ENCODE results near the gene CLIC3. TPM values are rescaled to one million over a fixed set of nuclear protein-coding genes. Genes with fewer than 3 reads are reported as not detected.

CLIC3 gene
- total RNA-seq, 4 donors from 2014 or later: 3.3 TPM; not detected in 3

DNA sequence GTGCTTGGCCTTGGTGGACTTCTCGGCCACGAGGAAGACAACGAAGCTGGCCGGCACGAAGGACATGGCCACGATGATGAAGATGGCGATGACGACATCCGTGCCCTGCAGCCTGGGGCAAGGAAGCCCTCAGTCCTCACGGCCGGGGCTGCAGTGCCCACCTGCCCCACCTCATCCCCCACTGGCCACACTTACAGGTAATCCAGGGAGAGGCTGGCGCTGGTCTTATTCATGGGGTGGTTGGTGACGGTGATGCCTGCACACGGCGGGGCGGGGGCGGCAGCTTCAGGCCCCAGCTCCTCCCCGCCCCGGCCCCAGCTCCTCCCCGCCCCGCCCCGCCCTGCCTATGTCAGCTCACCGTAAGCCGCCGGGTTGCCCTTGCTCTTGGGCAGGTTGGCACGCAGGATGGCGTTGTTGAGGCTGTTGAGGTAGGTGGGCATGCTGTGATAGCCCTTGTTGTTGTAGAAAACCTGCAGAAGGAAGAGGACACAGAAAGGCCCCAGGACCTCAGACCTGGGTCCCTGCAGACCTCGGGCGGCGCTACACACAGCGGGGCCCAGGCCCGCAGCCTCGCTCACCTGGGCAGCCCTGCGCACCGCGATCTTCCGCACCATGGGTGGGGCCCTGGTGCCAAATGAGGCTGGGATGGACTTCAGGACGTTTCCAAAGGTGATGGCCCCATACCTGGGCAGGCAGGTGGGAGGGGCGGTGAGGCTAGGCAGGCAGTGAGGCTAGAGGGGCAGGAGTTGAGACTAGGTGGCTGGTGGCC is 15.7 kb upstream of the CLIC3 start:
- TF ChIP-seq, protein P1, sequence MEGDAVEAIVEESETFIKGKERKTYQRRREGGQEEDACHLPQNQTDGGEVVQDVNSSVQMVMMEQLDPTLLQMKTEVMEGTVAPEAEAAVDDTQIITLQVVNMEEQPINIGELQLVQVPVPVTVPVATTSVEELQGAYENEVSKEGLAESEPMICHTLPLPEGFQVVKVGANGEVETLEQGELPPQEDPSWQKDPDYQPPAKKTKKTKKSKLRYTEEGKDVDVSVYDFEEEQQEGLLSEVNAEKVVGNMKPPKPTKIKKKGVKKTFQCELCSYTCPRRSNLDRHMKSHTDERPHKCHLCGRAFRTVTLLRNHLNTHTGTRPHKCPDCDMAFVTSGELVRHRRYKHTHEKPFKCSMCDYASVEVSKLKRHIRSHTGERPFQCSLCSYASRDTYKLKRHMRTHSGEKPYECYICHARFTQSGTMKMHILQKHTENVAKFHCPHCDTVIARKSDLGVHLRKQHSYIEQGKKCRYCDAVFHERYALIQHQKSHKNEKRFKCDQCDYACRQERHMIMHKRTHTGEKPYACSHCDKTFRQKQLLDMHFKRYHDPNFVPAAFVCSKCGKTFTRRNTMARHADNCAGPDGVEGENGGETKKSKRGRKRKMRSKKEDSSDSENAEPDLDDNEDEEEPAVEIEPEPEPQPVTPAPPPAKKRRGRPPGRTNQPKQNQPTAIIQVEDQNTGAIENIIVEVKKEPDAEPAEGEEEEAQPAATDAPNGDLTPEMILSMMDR (IDR thresholded peaks at IDR 0.05): no peak
- no peak for TF ChIP-seq POLR2A (IDR thresholded peaks at IDR 0.05)
- DNase-seq: no peak
- Histone ChIP-seq H3K27me3 (no peaks in the 10 kb centered on the region), H3K4me1 (peaks cover 0 to 7% (median 0%) of the 10 kb centered on the region in 4 donors), H3K27ac (no peak overlapping the region), H3K4me3 (no peak overlapping the region), H3K36me3 (peaks cover 0 to 59% (median 0%) of the 10 kb centered on the region in 3 donors), H3K9me3 (no peaks in the 10 kb centered on the region)

DNA sequence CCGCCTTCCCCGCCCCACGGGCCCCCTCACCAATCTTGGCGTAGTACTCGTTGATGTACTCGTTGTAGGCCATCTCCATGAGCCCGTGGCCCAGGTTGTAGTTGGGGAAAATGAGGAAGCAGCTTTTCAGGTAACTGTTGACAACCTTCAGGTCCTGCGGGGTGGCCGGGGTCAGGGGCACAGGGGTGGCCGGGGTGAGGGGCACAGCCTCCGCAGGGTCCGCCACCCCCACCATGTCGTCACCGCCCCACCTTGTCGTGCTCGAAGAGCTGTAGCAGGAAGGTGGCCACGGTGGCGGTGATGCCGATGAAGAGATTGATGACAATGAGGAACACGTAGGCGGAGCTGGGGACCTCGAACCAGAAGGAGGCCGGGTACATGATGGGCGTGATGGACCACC is 14.8 kb upstream of the CLIC3 start:
- Histone ChIP-seq H3K27ac (no peak overlapping the region), H3K27me3 (no peaks in the 10 kb centered on the region), H3K9me3 (no peaks in the 10 kb centered on the region), H3K36me3 (peaks cover 0 to 50% (median 0%) of the 10 kb centered on the region in 3 donors), H3K4me1 (peaks cover 0 to 15% (median 0%) of the 10 kb centered on the region in 4 donors), H3K4me3 (no peak overlapping the region)
- TF ChIP-seq, protein P1 (IDR thresholded peaks at IDR 0.05): no peak
- no peak for TF ChIP-seq POLR2A (IDR thresholded peaks at IDR 0.05)
- no peak for DNase-seq

DNA sequence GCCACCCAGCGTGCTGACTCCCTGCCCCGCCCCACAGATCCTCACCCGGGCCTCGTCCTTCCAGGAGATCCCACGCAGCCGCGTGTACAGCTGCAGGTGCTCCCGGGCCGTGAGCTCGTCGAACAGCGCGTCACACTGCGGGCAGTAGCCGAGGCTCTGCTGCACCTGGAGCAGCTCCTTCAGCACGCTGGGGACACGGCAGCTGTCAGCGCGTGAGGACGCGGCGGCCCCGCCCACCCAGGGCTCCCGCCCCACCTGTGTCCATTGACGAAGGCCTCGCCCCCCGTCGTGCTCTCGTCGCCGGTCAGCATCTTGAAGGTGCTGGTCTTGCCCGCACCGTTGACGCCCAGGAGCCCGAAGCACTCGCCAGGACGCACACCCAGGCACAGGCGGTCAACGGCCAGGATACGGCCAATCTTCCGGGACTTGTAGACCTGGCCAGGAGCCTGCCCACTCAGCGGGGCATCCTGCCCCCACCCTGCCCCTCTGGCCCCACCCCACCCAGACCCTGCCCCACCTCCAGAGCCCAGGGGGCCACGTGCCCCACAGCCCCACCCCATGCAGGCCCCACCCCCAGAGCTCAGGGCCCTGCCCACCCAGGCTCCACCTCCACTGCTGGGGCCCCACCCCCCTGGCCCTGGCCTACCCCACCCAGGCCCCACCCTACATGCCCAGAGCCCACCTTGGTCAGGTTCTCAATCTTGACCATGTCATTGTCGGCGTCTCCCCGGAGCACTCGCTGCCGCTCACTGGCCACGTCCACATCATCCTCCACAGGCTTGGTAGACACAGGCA is 13.8 kb upstream of the CLIC3 start:
- no peaks in the 10 kb centered on the region for H3K27me3 ChIP-seq
- no peaks in the 10 kb centered on the region for H3K9me3 ChIP-seq
- DNase-seq: no peak
- TF ChIP-seq, protein P1 (IDR thresholded peaks at IDR 0.05): no peak
- no peak for TF ChIP-seq POLR2A (IDR thresholded peaks at IDR 0.05)
- no peak overlapping the region for H3K4me3 ChIP-seq
- H3K27ac ChIP-seq: no peak overlapping the region
- peaks cover 0 to 39% (median 0%) of the 10 kb centered on the region in 3 donors for H3K36me3 ChIP-seq
- peaks cover 0 to 15% (median 0%) of the 10 kb centered on the region in 4 donors for H3K4me1 ChIP-seq

DNA sequence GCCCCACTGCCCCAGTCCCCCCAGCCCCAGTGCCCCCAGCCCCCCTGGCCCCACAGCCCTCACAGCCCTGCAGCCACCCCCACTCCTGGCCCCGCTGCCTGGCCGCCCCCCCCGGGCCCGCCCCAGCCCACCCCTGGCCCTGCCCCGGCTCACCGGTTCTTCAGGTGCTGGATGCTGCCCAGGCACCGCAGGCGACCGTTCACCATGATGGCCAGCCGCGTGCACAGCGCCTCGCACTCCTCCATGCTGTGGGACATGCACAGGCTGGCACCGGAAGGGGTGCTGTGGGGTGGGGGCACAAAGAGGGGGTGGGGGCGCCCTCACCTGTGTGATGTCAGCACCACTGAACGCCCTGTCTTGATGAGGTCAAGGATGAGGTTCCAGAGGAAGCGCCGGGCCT is 12.8 kb upstream of the CLIC3 start:
- DNase-seq: no peak
- no peak overlapping the region for H3K27ac ChIP-seq
- H3K4me1 ChIP-seq: peaks cover 0 to 15% (median 0%) of the 10 kb centered on the region in 4 donors
- no peaks in the 10 kb centered on the region for H3K27me3 ChIP-seq
- peaks cover 0 to 34% (median 0%) of the 10 kb centered on the region in 3 donors for H3K36me3 ChIP-seq
- no peaks in the 10 kb centered on the region for H3K9me3 ChIP-seq
- TF ChIP-seq, protein P1 (IDR thresholded peaks at IDR 0.05): no peak
- TF ChIP-seq POLR2A (IDR thresholded peaks at IDR 0.05): no peak
- H3K4me3 ChIP-seq: no peak overlapping the region

DNA sequence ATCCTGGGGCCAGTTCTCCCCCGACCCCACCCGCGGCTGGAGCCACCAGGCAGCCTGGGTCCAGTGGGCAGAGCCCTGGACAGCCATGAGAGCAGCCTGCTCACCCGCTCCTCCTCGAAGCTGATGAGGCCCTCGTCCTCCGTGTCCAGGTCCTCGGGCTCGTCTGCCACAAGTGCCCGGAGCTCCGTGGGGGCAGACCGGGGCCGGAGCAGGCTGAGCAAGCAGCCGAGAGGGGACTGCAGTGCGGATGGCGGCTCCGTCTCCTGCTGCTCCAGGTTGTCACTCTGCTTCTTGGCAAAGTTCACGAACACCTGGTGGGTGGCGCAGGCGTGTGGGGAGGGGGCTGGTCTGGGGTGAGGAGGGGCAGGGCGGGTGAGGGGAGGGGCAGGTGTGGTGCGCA is 11.9 kb upstream of the CLIC3 start:
- TF ChIP-seq, protein P1 (IDR thresholded peaks at IDR 0.05): no peak
- TF ChIP-seq POLR2A (IDR thresholded peaks at IDR 0.05): no peak
- Histone ChIP-seq H3K4me1 (peaks cover 0 to 15% (median 0%) of the 10 kb centered on the region in 4 donors), H3K27ac (no peak overlapping the region), H3K9me3 (no peaks in the 10 kb centered on the region), H3K27me3 (no peaks in the 10 kb centered on the region), H3K4me3 (no peak overlapping the region), H3K36me3 (peaks cover 0 to 34% (median 0%) of the 10 kb centered on the region in 3 donors)
- no peak for DNase-seq

All from Peyer's patch (tissue), 4 donors.